Fibroblast of gingiva (primary cell): Measurements from ENCODE around the gene PEX16.

Source experiments
- DNase-seq: peaks from one replicate; pipeline ENCODE4 v3.0.0-alpha.2; 2011; ENCODE audit warnings: low read depth

PEX16 gene

DNA sequence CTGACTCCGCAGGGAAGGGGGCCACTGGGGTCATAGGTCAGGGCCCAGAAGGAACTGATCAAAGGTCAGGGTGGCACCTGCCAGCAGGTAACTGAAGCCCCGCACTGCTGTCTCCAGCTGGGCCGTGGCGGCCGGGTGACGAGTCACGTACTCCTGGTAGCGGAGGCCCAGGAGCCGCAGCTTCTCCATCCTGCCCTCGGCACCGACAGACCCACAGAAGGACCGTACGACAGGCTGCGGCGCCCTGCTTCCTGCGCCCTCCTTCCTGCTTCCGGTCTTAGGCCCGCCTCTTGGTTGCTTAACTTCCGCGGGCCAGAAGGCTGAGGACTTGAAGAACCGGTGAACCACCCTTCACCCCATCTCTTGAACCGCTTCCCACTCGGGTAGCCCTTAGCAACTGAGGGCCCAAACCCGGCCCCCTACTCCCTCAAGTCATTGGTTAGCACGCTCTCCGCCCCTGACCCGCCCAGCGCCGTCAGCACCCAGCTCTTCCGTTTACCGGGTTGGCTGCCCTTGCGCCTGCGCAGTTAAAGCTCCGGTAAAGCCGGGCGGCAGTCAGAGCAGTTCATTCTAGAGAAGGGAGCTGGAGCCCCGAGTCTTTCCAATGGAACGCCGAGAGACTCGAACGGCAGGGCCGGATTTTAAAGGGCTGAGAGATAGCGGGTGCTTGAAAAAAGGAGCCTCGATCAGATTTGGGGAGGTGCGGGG, at the start of gene PEX16:
PEX16 (minus strand) TSS at position 255 of the 708 bp plus-strand sequence; CDS start at position 189, 66 bp downstream.
- DNase-seq, result peak; percentile 100

GRCh38 chr11:45964911-45965389, 47.3 kb upstream of the PEX16 start:
- peak; percentile 66 for DNase-seq

- DNase-seq, result no peak
These were observed 44.1 kb upstream of the PEX16 start for GRCh38 chr11:45961751-45962240.

GRCh38 chr11:45960387-45961095, 42.9 kb upstream of the PEX16 start:
- DNase-seq, result peak; percentile 27

GRCh38 chr11:45959851-45960250, 42.2 kb upstream of the PEX16 start:
- DNase-seq, result no peak

DNA sequence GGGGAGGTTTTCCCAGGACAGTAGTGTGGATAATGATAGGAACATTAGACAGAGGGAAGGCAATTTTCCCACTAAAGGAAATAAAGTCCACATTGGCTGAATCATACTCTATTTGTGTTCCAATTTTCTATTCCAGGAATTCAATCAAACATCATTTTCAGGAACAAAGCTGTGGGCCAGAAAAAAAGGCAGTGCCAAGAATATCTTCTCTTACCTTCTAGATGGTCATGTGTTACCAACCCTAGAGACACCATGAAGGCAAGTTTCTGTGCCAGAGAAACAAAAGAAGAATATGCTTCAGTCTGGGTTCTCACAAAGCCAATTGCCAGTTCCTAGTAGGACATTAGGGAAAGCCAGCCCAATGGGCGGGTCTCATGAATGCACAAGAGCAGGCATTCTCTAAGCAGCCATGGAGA, 32.3 kb upstream of the PEX16 start:
- DNase-seq, result peak; percentile 15

GRCh38 chr11:45948356-45948755, 30.7 kb upstream of the PEX16 start:
- no peak for DNase-seq

- DNase-seq, result no peak
These were observed 30.2 kb upstream of the PEX16 start for GRCh38 chr11:45947885-45948284.

- no peak for DNase-seq
These were observed 27.8 kb upstream of the PEX16 start for GRCh38 chr11:45945397-45945999.

- no peak for DNase-seq
These were observed 24.7 kb upstream of the PEX16 start for GRCh38 chr11:45942381-45942780.

GRCh38 chr11:45941285-45941684, 23.6 kb upstream of the PEX16 start:
- no peak for DNase-seq

GRCh38 chr11:45939836-45940235, 22.2 kb upstream of the PEX16 start:
- DNase-seq, result no peak

GRCh38 chr11:45937916-45938315, 20.2 kb upstream of the PEX16 start:
- no peak for DNase-seq

DNA sequence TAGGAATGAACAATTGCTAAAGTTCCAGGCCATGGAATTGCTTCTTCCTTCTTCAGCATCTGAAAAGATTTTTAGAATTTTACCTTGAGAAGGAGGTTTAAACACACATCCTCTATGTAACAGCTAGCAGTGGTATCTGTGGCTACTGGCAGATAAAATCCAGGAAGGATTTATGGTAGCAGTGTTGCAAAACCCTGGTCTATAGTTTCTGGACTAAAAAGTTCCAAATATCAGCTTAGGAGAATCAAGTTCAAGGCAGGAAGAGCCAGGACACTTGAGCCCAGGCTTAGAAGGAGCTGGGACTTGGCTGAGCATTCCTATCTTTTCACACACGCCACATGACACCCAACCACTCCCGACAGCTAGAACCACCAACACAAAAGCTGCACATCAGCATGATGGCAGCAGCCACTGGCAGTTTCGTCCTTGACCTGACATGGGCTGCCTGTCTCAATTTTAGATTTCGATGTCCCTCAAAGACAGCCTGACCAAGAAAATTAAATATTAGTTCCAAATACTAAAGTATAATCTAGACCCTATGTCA, 18.9 kb upstream of the PEX16 start:
- no peak for DNase-seq

DNA sequence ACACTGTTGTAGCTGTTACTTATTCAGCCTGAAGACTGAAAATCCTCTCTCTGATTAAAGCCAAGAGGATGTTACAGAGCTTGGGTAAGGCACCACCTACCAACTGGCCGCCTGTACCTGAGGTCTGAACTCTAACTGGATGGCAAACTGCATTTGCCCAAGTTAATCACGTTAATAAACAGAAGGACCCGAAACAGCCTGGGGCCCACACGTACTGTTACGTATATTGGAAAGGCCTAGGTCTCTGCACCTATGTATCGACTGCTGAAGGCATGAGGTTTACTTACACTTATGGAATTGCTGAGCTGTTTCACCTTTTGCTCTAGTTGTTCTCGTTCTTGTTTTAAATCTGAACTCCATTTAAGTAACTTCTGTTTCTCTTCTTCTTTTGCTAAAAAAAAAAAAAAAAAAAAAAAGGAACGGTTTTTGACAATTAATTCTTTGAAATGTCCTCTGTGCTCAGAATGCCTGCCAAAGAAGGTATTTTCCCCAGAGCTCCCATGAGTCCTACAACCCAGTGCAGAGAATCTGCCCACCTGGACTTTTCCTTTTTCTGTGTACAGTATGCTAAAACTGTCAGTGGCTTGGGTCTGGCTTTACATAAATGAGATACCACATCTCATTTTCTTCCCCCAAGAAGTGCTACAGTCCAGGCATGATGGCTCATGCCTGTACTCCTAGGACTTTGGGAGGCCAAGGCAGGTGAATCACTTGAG, 17.8 kb upstream of the PEX16 start:
- no peak for DNase-seq

DNA sequence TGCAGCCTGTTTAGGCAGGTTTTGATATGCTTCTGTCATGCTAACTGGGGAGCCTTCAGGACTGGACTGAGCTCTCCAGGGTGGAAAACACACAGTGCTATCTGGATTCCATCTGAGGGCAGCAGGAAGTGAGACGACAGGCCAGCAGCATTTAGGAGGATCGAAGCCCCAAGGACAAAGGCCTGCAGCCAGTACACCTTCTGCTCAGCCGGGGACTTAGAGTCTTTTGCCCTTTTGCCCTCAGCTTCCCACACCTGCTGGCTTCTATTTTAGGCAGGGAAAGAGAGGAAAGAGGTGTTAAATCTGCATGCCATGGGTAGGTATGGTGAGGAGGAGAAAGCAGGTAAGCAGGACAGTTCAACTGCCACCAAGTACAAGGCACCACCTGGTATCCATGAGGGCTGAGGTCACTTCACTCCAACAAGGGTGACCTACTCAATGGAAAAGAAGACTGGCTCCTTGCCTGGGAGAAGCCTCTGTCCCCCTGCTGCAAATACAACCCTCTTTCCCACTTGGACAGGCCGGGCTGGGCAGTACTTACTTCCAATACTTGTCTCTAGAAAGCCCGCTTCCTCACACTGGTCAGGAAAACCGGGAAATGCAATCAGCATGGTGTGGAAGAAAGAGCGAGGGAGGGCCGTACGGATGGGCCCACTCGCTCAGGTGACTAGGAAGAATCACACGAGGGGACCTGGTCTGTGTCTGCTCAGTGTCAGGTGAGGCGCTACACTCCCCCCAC, 17.1 kb upstream of the PEX16 start:
- no peak for DNase-seq

GRCh38 chr11:45933846-45934579, 16.3 kb upstream of the PEX16 start:
- DNase-seq, result no peak

DNA sequence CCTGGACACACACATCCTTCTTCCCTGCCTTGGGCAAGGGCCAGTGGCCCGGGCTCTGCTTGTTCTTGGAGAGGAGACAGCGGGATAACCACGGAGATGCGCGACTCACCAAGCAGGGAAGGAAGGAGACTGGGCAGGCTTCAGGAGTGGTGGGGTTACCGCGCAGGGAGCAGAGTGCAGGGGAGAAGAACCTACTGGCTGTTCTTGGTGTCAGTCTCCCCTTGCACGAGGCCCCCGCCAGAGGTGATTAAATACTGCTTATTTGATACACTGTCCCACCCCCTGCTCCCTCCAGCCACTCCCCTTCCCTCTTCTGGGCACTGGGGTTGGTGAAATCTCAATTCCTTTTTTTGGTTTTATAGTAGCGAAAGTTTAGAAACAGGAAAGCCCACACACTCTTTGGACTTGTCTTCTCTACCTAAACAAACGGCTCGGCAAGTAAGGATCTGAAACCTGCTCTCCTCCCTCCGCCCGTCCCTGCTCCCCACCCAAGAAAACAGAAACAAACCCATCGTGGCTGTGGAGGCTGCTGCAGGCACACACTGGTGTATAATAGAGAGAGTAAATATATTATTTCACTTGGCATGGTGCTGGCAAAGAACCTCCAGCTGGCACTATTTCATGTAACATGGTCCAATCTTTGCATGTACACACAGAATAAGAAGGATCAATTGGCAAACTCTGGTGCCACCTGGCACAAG, 15.6 kb upstream of the PEX16 start:
- no peak for DNase-seq

- DNase-seq, result no peak
These were observed 14.5 kb upstream of the PEX16 start for GRCh38 chr11:45932217-45932616.

GRCh38 chr11:45931739-45932138, 14.1 kb upstream of the PEX16 start:
- DNase-seq, result no peak
